Glomerular visceral epithelial cell (primary cell): Measurements from ENCODE around the gene KLHL29.

Experiments used
- DNase-seq: peaks from one replicate; pipeline ENCODE4 v3.0.0-alpha.2; 2016; ENCODE audit errors: extremely low spot score

Gene KLHL29

DNA sequence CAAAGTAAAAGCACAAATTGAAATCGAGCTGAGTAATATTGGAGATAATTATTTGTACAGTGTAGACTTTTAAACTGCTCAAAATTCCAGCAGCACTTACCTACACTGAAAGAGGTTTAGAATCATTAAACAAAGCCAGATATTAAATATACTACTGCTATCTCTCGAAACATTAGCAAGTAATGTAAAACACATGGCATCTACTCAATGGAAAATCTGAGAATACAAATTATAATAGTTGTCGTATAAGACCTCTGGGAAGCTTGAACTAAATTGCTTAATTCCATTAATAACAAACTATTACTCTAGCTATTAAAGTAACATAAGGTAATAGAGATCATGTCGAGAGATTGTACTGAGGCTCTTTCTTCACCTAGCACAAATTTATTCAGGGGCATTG lies 108.9 kb downstream of the KLHL29 start:
- DNase-seq = no peak

DNA sequence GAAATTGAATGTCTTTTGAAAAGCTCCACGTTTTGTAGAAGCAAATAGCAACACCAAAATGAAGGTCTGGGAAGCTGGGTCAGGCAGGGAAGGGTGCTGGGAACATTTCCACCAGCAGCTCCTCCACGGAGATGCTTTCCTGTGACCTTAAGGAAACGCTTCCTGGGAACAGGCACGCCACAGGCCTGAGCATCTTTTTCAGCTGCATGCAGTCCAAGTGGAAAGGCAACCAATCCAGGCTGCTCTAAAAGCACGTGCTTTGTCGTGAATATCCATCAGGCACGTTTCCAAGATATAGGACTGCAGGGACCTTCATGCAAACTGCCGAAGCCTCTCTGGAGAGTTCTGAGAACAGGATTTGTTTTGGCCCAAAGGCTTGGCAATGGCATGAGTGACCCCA lies 109.3 kb downstream of the KLHL29 start:
- no peak for DNase-seq

DNA sequence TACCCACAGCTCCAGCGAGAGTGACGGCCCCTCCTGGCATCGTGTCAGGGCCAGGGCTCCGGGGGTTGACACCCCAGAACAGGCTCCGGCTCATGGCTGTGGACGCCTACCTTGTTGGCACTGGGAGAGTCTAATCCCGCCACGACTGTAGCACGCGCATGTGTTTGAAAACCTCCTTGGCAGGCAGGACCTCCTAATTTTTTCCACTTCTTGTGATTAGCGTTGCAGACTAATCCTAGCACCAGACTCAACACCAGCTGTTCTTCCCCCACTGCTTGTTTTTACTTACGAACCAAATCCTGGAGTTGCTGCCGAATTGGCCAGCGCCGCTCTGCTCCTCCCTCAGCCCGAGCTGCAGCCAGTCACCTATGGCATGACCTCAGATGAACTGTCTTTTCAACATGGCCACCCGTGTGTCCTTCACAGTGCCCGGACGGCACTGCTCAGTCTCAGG lies 110.7 kb downstream of the KLHL29 start:
- no peak for DNase-seq

DNA sequence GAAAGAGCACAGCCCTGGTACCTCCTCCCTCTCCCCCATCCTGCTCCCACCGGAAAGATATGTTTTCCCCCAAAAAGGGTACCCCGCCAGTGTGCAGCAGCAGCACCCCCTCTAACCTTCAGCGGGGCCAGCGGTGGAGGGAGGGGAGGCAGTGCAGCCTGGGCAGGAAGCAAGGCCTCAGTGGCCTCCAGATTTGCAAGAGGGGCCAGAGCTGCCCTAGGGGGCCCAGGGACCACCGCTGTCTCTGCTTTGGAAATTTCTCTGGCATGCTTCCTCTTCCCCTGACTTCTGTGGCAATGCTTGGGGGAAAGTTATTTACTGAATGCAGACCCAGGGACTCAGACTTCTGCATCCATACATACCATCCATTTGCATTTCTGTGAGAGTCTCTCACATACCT lies 111.5 kb downstream of the KLHL29 start:
- no peak for DNase-seq

DNA sequence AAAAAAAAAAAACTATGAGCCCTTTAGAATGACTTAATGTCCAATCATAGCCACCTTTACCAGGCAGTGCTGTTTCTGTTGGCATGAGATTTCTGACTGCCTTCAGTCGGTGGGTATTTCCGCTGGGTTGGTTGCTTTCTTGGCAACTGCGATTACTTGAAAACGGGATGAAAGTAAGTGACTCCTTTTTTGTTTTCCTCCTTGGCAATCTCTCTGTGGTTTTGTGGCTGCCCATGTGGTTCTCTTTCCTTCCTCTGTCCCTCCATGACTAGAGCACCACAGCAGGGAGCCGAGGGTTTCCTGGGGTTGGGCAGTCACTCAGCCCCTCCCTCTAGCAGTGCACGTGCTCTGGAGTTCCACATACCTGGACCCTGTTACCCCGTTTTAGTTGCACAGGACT lies 112.1 kb downstream of the KLHL29 start:
- DNase-seq = peak; percentile 72

DNA sequence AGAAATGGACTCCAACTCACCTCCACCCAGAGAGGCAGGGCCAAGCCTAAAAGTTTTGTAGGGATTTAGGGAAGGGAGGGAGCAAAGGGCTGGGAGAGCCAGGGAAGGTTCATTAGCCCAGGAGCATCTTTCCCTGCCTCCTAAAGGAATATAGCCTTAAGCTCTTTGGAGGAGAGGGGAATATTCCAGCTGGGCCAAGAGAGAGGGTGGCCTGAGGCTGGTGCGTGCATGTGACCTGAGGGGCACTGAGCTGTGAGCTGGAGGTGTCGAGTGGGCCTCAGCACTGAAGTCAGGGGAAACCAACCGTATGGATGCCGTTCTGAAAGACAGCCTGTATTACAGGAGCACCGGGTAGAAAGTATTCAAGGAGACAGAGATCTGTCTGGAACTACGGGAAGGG lies 112.6 kb downstream of the KLHL29 start:
- DNase-seq = no peak

DNA sequence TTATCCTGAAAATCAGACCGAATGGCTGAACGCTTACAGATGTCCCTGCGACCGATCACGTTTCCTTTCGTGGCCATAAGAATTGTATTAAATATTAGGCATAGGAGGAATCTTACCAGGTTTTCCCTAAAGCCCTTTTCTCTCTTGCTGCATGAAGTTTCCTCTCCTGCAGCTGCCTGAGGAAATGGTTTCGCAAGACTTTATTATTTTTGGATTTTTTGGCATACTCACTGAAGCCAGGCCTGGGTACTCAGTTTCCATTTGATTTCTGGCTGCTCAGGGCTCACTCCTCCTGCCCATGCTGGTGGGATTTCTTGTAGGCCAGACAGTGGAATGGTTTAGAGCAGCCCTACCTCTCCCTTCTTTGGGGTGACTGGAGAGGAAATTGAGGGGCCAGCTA lies 114.0 kb downstream of the KLHL29 start:
- DNase-seq = no peak

DNA sequence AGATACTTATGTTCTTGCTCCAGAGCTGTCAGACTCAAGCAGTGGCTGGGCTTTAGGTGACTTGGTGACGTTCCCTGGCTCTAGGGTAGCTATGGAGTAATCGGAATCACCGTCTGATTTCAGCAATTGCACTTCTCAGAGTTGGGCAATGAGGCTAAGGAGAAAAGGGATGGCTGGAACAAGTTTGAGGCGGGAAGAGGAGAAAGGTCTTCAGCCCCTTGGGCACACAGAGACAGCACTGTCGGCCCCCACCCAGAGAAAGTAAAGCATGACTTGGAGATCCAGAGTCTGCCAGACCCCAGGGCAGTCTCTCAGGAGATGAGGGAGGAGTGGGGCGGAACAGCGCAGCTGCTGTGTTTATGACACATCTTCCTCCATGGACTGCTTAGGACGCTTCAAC lies 114.5 kb downstream of the KLHL29 start:
- no peak for DNase-seq

DNA sequence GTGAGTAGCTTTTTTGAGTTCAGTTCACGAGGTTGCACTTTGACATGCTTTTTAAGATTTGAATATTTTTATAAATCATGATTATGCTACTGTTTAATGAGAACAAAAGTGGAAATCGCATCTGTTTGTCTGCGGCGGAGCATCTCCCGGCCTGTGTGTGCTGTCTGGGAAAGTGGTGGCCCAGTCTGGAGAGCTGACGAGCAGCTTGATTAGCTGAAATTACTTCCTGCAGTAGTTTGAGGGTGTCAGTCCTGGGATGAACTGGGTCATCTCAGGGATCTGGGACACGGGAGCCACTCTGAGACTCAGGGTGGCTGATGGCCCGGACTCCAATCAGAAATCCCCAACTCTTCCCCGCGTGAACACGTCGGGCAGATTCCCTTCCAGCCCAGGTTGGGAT lies 115.9 kb downstream of the KLHL29 start:
- no peak for DNase-seq

DNA sequence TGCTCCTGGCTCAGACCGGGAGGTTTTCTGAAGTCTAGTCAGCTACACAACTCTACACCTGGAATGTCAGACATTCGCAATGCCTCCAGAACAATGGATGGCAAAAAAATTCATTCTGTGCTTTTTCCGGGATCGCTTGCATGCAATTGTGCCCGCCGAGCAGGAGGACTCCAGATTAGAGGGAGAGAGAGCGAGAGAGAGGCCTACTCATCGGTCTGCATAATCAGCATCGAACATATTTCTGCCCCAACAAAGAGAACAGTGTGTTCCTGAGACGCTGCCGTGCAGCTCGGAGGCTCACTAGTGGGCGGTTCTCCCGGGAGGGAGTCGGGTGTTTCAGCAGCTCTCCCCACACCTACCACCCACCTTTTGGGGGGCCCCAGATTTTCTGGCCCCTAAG lies 117.1 kb downstream of the KLHL29 start:
- no peak for DNase-seq

DNA sequence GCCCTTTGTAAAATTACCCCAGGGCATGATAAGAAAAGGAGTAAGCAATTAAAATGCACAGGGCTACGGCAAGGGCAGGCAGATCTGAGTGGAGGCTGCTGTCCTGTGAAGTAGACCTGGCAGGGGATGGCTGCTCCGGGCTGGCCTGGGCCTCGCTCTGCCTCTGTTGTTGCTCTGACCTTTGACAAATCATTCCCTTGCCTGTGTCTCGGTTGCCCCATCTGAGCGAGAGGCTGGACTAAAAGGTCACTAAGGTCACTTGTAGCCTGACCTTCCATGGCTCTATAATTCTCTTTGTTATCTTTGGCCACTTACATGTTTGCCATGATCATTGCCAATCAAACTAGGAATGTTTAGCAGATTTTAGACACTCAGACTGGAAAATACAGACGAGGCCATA lies 118.1 kb downstream of the KLHL29 start:
- DNase-seq = no peak

DNA sequence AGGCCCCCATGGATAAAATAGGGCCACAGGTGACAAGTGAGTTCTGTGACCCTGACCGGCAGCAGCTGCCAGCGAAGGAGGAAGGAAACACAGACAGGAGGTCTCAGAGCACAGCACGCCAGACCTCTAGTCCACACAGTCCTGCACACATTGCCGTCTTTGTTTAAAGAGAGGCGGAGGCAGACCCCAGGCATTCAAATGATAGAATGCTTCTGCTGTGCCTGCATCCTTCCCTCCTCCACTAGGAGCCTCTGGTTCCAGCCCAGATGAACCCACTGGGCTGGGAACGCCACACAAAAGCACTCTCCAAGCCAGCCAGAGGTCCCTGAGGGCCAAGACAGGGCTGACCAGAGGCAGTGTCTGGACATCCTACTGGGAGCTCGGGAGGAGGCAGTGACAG lies 118.7 kb downstream of the KLHL29 start:
- DNase-seq = no peak

DNA sequence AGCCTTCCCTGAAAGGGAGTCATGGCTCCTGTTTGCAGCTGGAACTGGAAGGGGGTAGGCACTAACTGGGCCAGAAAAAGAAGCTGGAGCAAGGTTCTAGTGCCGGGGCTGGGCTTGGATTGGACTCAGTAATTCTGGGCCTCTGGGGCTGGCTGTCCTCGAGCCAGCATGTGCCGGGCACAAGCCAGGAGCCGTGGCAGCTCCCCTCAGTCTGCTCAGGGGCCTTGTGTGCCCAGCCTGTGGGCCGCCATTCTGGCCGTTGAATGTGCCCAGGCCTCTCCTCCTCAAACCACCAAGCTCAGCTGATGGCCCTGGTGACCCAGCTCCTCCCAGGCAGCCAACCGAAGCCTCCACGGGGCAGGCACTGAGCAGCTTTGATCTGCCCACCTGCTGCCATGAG lies 119.6 kb downstream of the KLHL29 start:
- DNase-seq = no peak

DNA sequence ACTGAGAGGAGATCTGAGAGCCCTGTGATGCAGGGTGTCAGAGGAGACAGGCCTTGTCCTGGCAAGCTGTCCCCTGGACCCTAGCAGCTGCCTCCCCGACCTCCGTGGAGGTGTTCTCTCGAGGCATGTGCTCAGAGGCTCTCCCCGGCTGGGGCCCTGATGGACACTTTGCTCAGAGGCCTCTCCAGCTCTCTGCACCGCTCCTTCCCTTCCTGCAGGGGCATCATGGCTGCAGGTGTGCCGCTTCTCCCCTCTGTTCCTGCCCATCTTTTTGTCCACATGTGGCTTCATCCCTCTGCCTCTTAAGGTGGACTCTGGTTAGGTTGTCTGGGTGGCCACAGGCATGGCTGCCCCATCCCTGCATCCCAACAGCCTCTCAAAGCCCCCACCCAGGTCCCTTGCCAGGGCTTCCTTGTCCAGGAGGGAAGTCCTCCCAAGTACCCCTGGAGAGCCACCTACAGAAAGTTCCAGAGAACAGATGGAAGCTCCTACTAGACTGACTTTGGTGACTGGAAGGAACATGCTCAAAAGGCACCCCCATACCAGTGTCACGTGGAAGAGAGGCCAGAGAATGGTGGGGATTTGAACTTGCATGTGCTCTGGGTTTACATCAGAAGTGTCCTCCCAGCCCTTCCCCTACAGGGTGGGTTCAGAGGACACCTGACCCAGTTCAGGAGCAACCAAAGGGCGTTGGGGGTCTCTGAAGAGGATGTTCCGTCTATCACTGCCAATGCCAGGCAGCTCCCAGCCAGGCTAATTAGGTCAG lies 120.4 kb downstream of the KLHL29 start:
- no peak for DNase-seq

DNA sequence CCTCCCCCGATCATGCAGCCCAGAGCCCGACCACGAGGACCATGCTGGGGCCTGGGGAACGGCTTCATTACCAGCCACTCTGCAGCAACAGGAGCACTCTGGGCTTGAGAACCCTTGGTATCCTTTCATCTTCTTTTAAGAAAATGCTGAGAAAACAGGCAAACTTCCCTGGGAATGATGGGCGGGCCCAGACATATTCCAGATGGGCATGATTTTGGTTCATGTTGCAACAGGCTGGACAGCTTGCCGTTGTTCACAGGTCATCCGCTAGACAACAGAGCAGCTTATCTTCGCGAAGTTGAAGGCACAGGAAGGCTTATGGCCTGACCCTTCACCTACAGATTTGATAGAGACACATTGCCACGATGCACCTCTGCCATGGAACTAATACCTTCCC lies 121.0 kb downstream of the KLHL29 start:
- DNase-seq = no peak

DNA sequence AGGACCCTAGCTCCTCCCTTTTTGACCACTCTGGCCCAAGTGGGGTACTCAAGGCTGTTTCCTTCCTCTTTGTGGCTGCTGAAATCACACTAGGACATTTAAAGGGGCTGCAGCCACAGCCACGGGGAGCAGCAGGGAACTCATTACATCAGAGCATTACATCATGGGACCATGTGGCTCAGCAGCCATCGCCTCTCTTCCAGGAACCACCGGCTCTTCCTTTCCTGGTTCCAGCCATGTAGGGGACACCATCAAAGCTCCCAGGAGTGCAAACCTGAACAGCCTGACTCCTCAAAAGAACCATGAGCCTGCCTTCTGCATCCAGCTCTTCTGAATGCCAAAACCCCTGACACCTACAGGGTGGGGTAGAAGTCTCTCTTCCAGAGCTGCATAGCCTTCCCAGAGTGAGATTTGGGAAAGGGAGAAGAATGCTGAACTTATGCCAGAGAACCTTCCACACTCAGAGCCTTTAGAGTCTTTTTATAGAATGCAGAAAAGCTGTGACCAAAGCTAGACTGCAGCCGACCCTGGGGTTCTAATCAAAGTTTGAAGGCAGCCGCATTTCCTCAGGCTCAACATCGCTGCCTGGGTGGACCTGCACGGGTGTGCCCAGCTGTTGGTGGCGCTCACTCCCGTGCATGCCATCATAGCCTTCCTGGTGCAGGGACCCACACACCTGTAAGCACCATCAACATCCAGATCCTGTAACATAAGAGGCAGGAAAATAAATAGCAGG lies 121.7 kb downstream of the KLHL29 start:
- no peak for DNase-seq

DNA sequence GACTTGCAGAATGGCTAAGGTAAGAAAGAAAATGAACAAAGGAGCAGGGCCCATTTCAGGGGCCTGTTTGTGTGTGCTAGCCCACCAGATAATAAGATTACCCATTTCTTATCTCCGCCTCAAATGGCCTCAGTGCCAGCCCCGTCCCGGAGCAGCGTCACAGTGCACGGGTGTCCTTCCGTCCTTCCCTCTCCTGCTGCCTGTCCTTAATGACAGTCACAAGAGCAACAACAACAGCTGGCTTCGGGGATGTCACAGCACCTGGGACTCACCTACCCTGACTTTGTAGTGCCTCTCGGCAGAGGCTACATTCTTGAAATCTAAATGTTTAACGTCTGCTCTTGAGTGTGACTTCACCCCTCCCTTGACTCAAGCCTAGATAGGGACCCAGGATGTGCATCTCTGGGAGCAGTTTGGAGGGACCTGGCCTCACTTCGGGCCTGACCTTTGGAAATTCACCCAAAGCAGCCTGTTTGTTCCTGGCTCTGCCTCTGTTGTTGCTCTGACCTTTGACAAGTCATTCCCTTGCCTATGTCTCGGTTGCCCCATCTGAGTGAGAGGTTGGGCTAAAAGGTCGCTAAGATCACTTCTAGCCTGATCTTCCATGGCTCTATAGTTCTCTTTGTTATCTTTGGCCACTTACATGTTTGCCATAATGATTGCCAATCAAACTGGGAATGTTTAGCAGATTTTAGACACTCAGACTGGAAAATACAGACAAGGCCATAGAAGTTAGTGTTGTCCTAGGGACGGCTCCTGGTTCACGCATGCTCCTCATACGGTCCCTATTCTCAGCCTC lies 122.5 kb downstream of the KLHL29 start:
- DNase-seq = no peak

DNA sequence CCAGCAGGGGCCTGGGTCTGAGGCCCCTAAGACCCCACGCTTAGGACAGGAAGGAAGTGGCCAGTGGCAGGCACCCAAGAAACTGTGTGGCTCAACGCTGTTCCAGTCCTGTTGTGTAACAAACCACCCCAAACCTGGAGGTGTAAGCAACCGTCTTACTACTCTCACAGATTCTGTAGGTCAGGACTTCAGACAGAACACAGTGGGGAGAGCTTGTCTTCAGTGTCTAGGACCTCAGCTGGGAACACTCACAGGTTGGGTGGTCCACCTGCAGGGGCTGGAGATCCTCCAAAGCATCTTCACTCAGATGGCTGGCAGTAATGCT lies 123.0 kb downstream of the KLHL29 start:
- DNase-seq = no peak

DNA sequence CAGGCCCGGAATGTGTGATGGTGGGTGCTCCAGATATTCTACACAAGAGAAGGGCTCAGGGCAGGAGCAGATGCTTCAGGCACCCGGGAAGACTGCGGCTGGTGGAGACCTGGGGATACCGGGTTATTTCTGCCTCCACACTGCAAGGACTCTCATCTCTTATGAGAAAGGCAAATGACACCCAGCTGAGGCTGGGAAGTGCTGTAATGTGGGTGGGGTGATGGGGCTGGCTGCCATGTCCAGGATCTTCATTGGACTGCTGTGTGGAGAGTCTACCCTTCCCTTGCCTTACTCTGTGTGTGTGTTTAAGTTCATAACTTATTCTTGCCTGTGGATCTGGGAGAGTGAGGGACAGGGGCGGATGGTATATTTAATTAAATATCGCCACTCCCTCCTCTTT lies 124.1 kb downstream of the KLHL29 start:
- DNase-seq = no peak

DNA sequence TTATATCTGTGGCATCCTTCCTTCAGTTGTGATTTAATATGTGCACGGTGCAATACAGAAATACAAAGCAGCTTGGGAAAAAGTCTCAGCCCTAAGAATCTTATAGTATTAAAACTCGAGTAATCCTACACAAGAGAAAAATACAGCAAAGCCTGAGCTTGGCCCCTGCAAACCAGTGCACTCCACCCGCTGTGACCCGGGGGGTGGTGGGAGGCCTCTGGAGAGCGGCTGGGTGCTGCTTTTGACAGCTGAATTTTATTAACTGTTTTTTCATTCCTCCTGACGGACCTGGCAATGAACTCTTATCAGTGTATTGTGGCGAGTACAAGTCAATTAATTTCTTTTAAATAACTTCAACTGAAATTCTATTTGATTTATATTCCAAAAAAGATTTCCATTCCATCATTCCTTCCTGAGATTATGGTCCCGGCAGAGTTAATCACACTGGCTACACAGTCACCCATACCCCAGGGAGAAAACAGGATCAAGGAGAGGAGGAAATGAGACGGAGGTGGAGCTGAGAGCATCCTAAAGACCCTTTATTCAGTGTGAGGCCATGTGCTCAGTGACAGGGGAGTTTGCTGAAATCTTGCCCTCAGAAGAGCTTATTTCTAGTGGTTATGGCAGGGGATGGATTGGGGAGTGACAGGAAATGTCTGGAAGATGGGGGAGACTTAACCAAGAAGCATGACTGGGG lies 124.8 kb downstream of the KLHL29 start:
- no peak for DNase-seq

DNA sequence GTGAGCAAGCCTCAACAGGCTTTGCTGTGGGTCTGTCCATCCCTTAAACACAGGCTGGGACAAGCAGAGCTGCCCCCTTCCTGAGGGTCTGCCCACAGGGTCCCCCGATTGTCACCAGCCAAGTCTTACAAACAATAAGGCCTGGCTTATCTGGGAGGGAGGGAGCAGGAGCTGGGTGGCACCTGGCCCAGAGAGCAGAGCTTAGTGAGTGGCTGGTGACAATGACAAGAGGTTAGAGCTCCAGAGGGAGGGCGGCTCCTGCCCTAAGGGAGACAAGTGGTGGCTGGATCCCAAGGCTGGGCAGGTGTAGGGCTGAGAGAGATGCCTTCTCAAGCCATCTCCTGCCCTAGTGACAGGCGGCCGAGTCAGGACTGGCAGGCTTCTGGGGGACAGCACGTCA lies 125.5 kb downstream of the KLHL29 start:
- DNase-seq = no peak

DNA sequence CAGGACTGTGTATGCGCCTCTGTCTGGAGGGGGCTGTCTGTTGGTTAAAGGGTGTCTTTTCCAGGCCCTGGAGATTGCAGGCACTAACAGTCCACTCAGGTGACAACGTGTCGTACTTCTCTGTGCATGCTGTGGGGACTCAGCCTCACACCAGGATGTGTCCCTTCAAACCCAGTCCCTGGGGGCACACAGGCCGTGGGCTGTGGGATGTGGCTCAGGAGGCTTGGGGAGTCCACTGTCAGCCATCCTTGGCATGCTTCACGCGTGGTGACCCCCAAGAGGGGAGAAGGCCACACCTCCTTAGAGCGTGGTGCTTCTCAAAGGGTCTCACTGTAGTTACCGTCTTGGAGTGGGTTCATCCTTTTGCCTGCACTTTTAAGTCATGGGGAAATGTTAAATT lies 127.8 kb downstream of the KLHL29 start:
- DNase-seq = no peak
